HG02970 (cell line): ENCODE results near the gene LAMB1.

Experiments
- ATAC-seq: cut with Tn5 transposase; IDR thresholded peaks from one replicate; pipeline ENCODE4 v1.9.1; 2021; ENCODE audit warnings: mild to moderate bottlenecking, moderate library complexity, moderate number of reproducible peaks; ENCODE audit not compliant: unreplicated experiment, low FRiP score

The LAMB1 gene

GRCh38 chr7:108000875-108001763 is 1.8 kb downstream of the LAMB1 start:
- no peak for ATAC-seq

GRCh38 chr7:107999779-108000560 is 3.0 kb downstream of the LAMB1 start:
- ATAC-seq: no peak

GRCh38 chr7:107998660-107999480 is 4.1 kb downstream of the LAMB1 start:
- no peak for ATAC-seq

GRCh38 chr7:107998150-107998549 is 4.8 kb downstream of the LAMB1 start:
- no peak for ATAC-seq

GRCh38 chr7:107996072-107996882 is 6.7 kb downstream of the LAMB1 start:
- no peak for ATAC-seq

GRCh38 chr7:107995184-107996071 is 7.5 kb downstream of the LAMB1 start:
- no peak for ATAC-seq

GRCh38 chr7:107994421-107995030 is 8.4 kb downstream of the LAMB1 start:
- no peak for ATAC-seq

GRCh38 chr7:107993891-107994291 is 9.1 kb downstream of the LAMB1 start:
- no peak for ATAC-seq

GRCh38 chr7:107989618-107990373 is 13.2 kb downstream of the LAMB1 start:
- ATAC-seq: no peak

- no peak for ATAC-seq
Measured at GRCh38 chr7:107982918-107983389, 20.0 kb downstream of the LAMB1 start.

GRCh38 chr7:107982042-107982840 is 20.7 kb downstream of the LAMB1 start:
- ATAC-seq: no peak

GRCh38 chr7:107981466-107981865 is 21.5 kb downstream of the LAMB1 start:
- ATAC-seq: no peak

- ATAC-seq: no peak
Measured at GRCh38 chr7:107980671-107981190, 22.2 kb downstream of the LAMB1 start.

GRCh38 chr7:107980171-107980570 is 22.8 kb downstream of the LAMB1 start:
- no peak for ATAC-seq

- no peak for ATAC-seq
Measured at GRCh38 chr7:107978815-107979408, 24.0 kb downstream of the LAMB1 start.

GRCh38 chr7:107977048-107977447 is 25.9 kb downstream of the LAMB1 start:
- no peak for ATAC-seq
